ENCODE data around the gene VIPR2.
"Not testable (repeated sequence)": the region's sequence is repeated elsewhere in the genome, so short reads cannot be mapped to it uniquely, and the experiment has no call there.

Gene VIPR2

GRCh38 chr7:159101661-159102091 is 43.0 kb downstream of the VIPR2 start:
- not testable (repeated sequence) for DNase-seq

GRCh38 chr7:159101083-159101395 is 43.6 kb downstream of the VIPR2 start:
- not testable (repeated sequence) for DNase-seq

GRCh38 chr7:159100281-159101082 is 44.2 kb downstream of the VIPR2 start:
- DNase-seq = not testable (repeated sequence)

GRCh38 chr7:159099711-159100231 is 44.9 kb downstream of the VIPR2 start:
- DNase-seq = no peak

GRCh38 chr7:159098811-159099655 is 45.6 kb downstream of the VIPR2 start:
- DNase-seq = peak; percentile 3

GRCh38 chr7:159098424-159098786 is 46.3 kb downstream of the VIPR2 start:
- no peak for DNase-seq

GRCh38 chr7:159097661-159098423 is 46.8 kb downstream of the VIPR2 start:
- DNase-seq = no peak

GRCh38 chr7:159096736-159097581 is 47.7 kb downstream of the VIPR2 start:
- DNase-seq = no peak

GRCh38 chr7:159095979-159096411 is 48.7 kb downstream of the VIPR2 start:
- no peak for DNase-seq

- DNase-seq = no peak
Observed at GRCh38 chr7:159094919-159095915, 49.5 kb downstream of the VIPR2 start.

GRCh38 chr7:159094023-159094740 is 50.5 kb downstream of the VIPR2 start:
- no peak for DNase-seq

- DNase-seq = no peak
Observed at GRCh38 chr7:159093351-159093971, 51.2 kb downstream of the VIPR2 start.

- no peak for DNase-seq
Observed at GRCh38 chr7:159092701-159093121, 52.0 kb downstream of the VIPR2 start.

GRCh38 chr7:159091480-159092475 is 52.9 kb downstream of the VIPR2 start:
- no peak for DNase-seq

GRCh38 chr7:159091041-159091440 is 53.6 kb downstream of the VIPR2 start:
- no peak for DNase-seq

- DNase-seq = no peak
Observed at GRCh38 chr7:159088016-159088865, 56.4 kb downstream of the VIPR2 start.

GRCh38 chr7:159086301-159086925 is 58.3 kb downstream of the VIPR2 start:
- no peak for DNase-seq

Measured in fibroblast of upper back skin (primary cell).